ENCODE results near the gene CEACAM20. TPM values are rescaled to one million over a fixed set of nuclear protein-coding genes. Genes with fewer than 3 reads are reported as not detected.

CEACAM20 gene
- polyA plus RNA-seq, 3 donors: not detected

DNA sequence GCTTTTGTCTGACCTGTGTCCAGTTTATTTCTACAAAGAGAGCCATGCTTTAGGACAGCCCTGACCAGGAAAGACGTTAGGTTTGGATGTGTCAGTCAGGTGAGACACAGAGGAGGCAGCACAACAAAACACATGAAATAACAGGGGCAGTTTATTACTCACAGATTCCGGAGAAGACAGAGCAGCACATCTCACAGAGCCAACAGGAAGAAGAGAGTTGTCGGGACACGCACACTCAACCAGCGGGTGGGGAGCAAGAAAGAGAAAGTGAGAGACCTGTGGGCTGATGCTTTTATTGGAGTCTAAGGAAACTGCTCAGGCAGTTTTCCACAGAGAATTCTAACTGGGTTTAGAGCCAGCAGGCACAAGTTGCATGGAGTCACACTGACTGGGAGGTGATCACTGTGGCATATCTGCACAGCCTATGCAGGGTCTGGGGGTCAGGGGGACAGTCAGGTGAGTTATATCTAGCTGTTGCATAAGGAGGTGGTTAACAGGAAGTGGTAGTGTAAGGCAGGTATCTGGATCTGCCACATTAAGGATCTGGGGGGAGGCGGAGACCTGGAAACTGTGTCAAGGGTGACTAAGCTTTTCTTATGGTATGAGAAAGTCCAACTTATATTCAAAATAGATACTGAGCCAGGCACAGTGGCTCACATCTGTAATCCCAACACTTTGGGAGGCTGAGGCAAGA, 24.1 kb upstream of the CEACAM20 start:
- WGBS (ENCODE audit: insufficient coverage): 83% methylated on average over 6 of the region's 6 CpGs
- no peak overlapping the region for H3K27ac ChIP-seq (ENCODE audit: low read depth in 1 of 2, low read length in 2 of 2)
- no peak overlapping the region for H2AFZ ChIP-seq (ENCODE audit: insufficient read depth, low read depth, low read length, poor library complexity, severe bottlenecking)

DNA sequence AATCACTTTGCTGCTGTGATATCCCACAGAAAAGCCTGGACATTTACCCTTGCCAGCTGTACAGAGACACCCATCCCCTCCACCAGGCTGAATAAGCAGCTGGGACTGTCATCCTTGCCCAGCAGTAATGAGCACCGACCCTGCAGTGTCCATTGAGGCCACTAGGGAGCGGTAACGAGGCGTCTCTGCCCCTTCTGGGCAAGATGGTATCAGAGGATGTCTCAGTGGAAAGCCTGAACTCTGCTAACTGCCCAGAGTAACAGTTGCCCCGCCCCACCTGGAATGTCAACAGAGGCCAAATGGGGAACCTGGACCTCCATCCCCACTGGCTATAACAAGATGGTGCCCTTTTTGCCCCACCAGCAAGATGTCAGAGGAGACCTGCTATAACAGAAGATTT, 22.8 kb upstream of the CEACAM20 start:
- H3K9me3 ChIP-seq (replicated peaks in 1 of 2; ENCODE audit: control insufficient read depth in 1 of 2, insufficient read depth in 1 of 2, low read length in 2 of 2): no peaks in the 10 kb centered on the region
- 3% methylated on average over 5 of the region's 5 CpGs for WGBS (ENCODE audit: insufficient coverage)
- no peak overlapping the region for H3K4me2 ChIP-seq (replicated peaks; ENCODE audit: extremely low read depth, low read length, poor library complexity, severe bottlenecking)
- H3K27ac ChIP-seq (ENCODE audit: low read depth in 1 of 2, low read length in 2 of 2): no peak overlapping the region
- intact Hi-C loops (cut with micrococcal nuclease): no loop called here
- no peaks in the 10 kb centered on the region for H3K36me3 Mint-ChIP-seq
- H3K4me1 ChIP-seq (ENCODE audit: control insufficient read depth in 1 of 2, insufficient read depth in 2 of 2, low read length in 2 of 2): no peaks in the 10 kb centered on the region
- peak; percentile 16 to 23 (median 19) for DNase-seq
- H3K9me3 Mint-ChIP-seq: peaks cover 0 to 6% (median under 1%) of the 10 kb centered on the region in 7 donors
- no peaks in the 10 kb centered on the region for H3K4me1 Mint-ChIP-seq
- no peaks in the 10 kb centered on the region for H3K36me3 ChIP-seq (replicated peaks in 1 of 2; ENCODE audit: control insufficient read depth in 1 of 2, insufficient read depth in 2 of 2, low read length in 2 of 2)
- no peak overlapping the region for H3K9ac ChIP-seq (ENCODE audit: insufficient read depth, low read length, poor library complexity, severe bottlenecking)
- H3K79me2 ChIP-seq (ENCODE audit: insufficient read depth, low read length): no peaks in the 10 kb centered on the region
- no peak overlapping the region for H2AFZ ChIP-seq (ENCODE audit: insufficient read depth, low read depth, low read length, poor library complexity, severe bottlenecking)
- H3K4me3 Mint-ChIP-seq: no peak overlapping the region
- TF ChIP-seq, protein P1, sequence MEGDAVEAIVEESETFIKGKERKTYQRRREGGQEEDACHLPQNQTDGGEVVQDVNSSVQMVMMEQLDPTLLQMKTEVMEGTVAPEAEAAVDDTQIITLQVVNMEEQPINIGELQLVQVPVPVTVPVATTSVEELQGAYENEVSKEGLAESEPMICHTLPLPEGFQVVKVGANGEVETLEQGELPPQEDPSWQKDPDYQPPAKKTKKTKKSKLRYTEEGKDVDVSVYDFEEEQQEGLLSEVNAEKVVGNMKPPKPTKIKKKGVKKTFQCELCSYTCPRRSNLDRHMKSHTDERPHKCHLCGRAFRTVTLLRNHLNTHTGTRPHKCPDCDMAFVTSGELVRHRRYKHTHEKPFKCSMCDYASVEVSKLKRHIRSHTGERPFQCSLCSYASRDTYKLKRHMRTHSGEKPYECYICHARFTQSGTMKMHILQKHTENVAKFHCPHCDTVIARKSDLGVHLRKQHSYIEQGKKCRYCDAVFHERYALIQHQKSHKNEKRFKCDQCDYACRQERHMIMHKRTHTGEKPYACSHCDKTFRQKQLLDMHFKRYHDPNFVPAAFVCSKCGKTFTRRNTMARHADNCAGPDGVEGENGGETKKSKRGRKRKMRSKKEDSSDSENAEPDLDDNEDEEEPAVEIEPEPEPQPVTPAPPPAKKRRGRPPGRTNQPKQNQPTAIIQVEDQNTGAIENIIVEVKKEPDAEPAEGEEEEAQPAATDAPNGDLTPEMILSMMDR (IDR thresholded peaks at IDR 0.05): peak; percentile 72
- no peak overlapping the region for H3K4me3 ChIP-seq (replicated peaks in 1 of 3; ENCODE audit: low read depth in 2 of 3, low read length in 3 of 3)
- H4K20me1 ChIP-seq (ENCODE audit: insufficient read depth, low read length): no peaks in the 10 kb centered on the region
- no peaks in the 10 kb centered on the region for H3K27me3 ChIP-seq (ENCODE audit: control insufficient read depth in 2 of 2, insufficient read depth in 2 of 2, low read length in 2 of 2)
- H3K27ac Mint-ChIP-seq: peak overlapping the region in 1 of 7 donors; percentile 31
- H3K27me3 Mint-ChIP-seq (ENCODE audit: low read depth in 3 of 3): peaks cover 4 to 14% (median 6%) of the 10 kb centered on the region in 3 donors

More for the DNA sequence above, 24.1 kb upstream of the CEACAM20 start:
- H3K4me1 Mint-ChIP-seq: no peaks in the 10 kb centered on the region
- no peaks in the 10 kb centered on the region for H3K36me3 Mint-ChIP-seq
- TF ChIP-seq, protein P1 (IDR thresholded peaks at IDR 0.05): no peak
- Histone ChIP-seq H3K9me3 (replicated peaks in 1 of 2; ENCODE audit: control insufficient read depth in 1 of 2, insufficient read depth in 1 of 2, low read length in 2 of 2) (no peaks in the 10 kb centered on the region), H3K36me3 (replicated peaks in 1 of 2; ENCODE audit: control insufficient read depth in 1 of 2, insufficient read depth in 2 of 2, low read length in 2 of 2) (no peaks in the 10 kb centered on the region), H3K4me3 (replicated peaks in 1 of 3; ENCODE audit: low read depth in 2 of 3, low read length in 3 of 3) (no peak overlapping the region), H3K27me3 (ENCODE audit: control insufficient read depth in 2 of 2, insufficient read depth in 2 of 2, low read length in 2 of 2) (no peaks in the 10 kb centered on the region), H4K20me1 (ENCODE audit: insufficient read depth, low read length) (no peaks in the 10 kb centered on the region), H3K4me2 (replicated peaks; ENCODE audit: extremely low read depth, low read length, poor library complexity, severe bottlenecking) (no peak overlapping the region), H3K9ac (ENCODE audit: insufficient read depth, low read length, poor library complexity, severe bottlenecking) (no peak overlapping the region), H3K4me1 (ENCODE audit: control insufficient read depth in 1 of 2, insufficient read depth in 2 of 2, low read length in 2 of 2) (no peaks in the 10 kb centered on the region), H3K79me2 (ENCODE audit: insufficient read depth, low read length) (no peaks in the 10 kb centered on the region)
- peaks cover 6 to 16% (median 6%) of the 10 kb centered on the region in 3 donors for H3K27me3 Mint-ChIP-seq (ENCODE audit: low read depth in 3 of 3)
- no peak overlapping the region for H3K4me3 Mint-ChIP-seq
- H3K27ac Mint-ChIP-seq: peak overlapping the region in 1 of 7 donors; percentile 39
- peaks cover 0 to 6% (median 0%) of the 10 kb centered on the region in 7 donors for H3K9me3 Mint-ChIP-seq
- DNase-seq: no peak
- intact Hi-C loops (cut with micrococcal nuclease): no loop called here
